ENCODE measurements around the gene KRTAP19-8.

Gene KRTAP19-8

GRCh38 chr21:31045841-31046240, 7.6 kb upstream of the KRTAP19-8 start:
- Histone ChIP-seq H3K27ac (ENCODE audit: low read depth, low read length) (no peak overlapping the region), H3K4me1 (ENCODE audit: control insufficient read depth in 1 of 2, insufficient read depth in 2 of 2, low read length in 2 of 2) (no peaks in the 10 kb centered on the region), H3K4me3 (ENCODE audit: low read depth in 1 of 2, low read length in 2 of 2) (no peak overlapping the region), H3K9me3 (ENCODE audit: control insufficient read depth in 1 of 2, low read length in 2 of 2) (no peaks in the 10 kb centered on the region), H3K36me3 (ENCODE audit: control insufficient read depth in 1 of 2, insufficient read depth in 2 of 2, low read length in 2 of 2) (no peaks in the 10 kb centered on the region), H3K27me3 (ENCODE audit: control insufficient read depth in 1 of 2, insufficient read depth in 2 of 2, low read length in 2 of 2) (no peaks in the 10 kb centered on the region), H3K9ac (ENCODE audit: low read depth in 1 of 2, low read length in 2 of 2) (no peak overlapping the region)

GRCh38 chr21:31043471-31043870, 5.2 kb upstream of the KRTAP19-8 start:
- H3K4me1 ChIP-seq (ENCODE audit: control insufficient read depth in 1 of 2, insufficient read depth in 2 of 2, low read length in 2 of 2): no peaks in the 10 kb centered on the region

GRCh38 chr21:31042080-31042464, 3.8 kb upstream of the KRTAP19-8 start:
- H3K4me3 ChIP-seq (ENCODE audit: low read depth in 1 of 2, low read length in 2 of 2): no peak overlapping the region

More at GRCh38 chr21:31043471-31043870, 5.2 kb upstream of the KRTAP19-8 start:
- Histone ChIP-seq H3K36me3 (ENCODE audit: control insufficient read depth in 1 of 2, insufficient read depth in 2 of 2, low read length in 2 of 2) (no peaks in the 10 kb centered on the region), H3K9ac (ENCODE audit: low read depth in 1 of 2, low read length in 2 of 2) (no peak overlapping the region), H3K27me3 (ENCODE audit: control insufficient read depth in 1 of 2, insufficient read depth in 2 of 2, low read length in 2 of 2) (no peaks in the 10 kb centered on the region), H3K4me3 (ENCODE audit: low read depth in 1 of 2, low read length in 2 of 2) (no peak overlapping the region), H3K9me3 (ENCODE audit: control insufficient read depth in 1 of 2, low read length in 2 of 2) (no peaks in the 10 kb centered on the region), H3K27ac (ENCODE audit: low read depth, low read length) (no peak overlapping the region)

GRCh38 chr21:31041295-31042079, 3.2 kb upstream of the KRTAP19-8 start:
- Histone ChIP-seq H3K27ac (ENCODE audit: low read depth, low read length) (no peak overlapping the region), H3K4me1 (ENCODE audit: control insufficient read depth in 1 of 2, insufficient read depth in 2 of 2, low read length in 2 of 2) (no peaks in the 10 kb centered on the region), H3K9ac (ENCODE audit: low read depth in 1 of 2, low read length in 2 of 2) (no peak overlapping the region), H3K9me3 (ENCODE audit: control insufficient read depth in 1 of 2, low read length in 2 of 2) (peaks cover 0 to 6% of the 10 kb centered on the region in 2 donors), H3K4me3 (ENCODE audit: low read depth in 1 of 2, low read length in 2 of 2) (no peak overlapping the region), H3K27me3 (ENCODE audit: control insufficient read depth in 1 of 2, insufficient read depth in 2 of 2, low read length in 2 of 2) (no peaks in the 10 kb centered on the region), H3K36me3 (ENCODE audit: control insufficient read depth in 1 of 2, insufficient read depth in 2 of 2, low read length in 2 of 2) (no peaks in the 10 kb centered on the region)

More at GRCh38 chr21:31042080-31042464, 3.8 kb upstream of the KRTAP19-8 start:
- Histone ChIP-seq H3K36me3 (ENCODE audit: control insufficient read depth in 1 of 2, insufficient read depth in 2 of 2, low read length in 2 of 2) (no peaks in the 10 kb centered on the region), H3K9me3 (ENCODE audit: control insufficient read depth in 1 of 2, low read length in 2 of 2) (peaks cover 0 to under 1% of the 10 kb centered on the region in 2 donors), H3K27me3 (ENCODE audit: control insufficient read depth in 1 of 2, insufficient read depth in 2 of 2, low read length in 2 of 2) (no peaks in the 10 kb centered on the region), H3K4me1 (ENCODE audit: control insufficient read depth in 1 of 2, insufficient read depth in 2 of 2, low read length in 2 of 2) (no peaks in the 10 kb centered on the region), H3K27ac (ENCODE audit: low read depth, low read length) (no peak overlapping the region), H3K9ac (ENCODE audit: low read depth in 1 of 2, low read length in 2 of 2) (no peak overlapping the region)

- Histone ChIP-seq H3K4me1 (ENCODE audit: control insufficient read depth in 1 of 2, insufficient read depth in 2 of 2, low read length in 2 of 2) (no peaks in the 10 kb centered on the region), H3K36me3 (ENCODE audit: control insufficient read depth in 1 of 2, insufficient read depth in 2 of 2, low read length in 2 of 2) (no peaks in the 10 kb centered on the region), H3K9me3 (ENCODE audit: control insufficient read depth in 1 of 2, low read length in 2 of 2) (peaks cover 0 to 10% of the 10 kb centered on the region in 2 donors), H3K4me3 (ENCODE audit: low read depth in 1 of 2, low read length in 2 of 2) (no peak overlapping the region), H3K9ac (ENCODE audit: low read depth in 1 of 2, low read length in 2 of 2) (no peak overlapping the region), H3K27me3 (ENCODE audit: control insufficient read depth in 1 of 2, insufficient read depth in 2 of 2, low read length in 2 of 2) (no peaks in the 10 kb centered on the region), H3K27ac (ENCODE audit: low read depth, low read length) (no peak overlapping the region)
Measured at GRCh38 chr21:31034378-31034777, 3.9 kb downstream of the KRTAP19-8 start.

- H3K9ac ChIP-seq (ENCODE audit: low read depth in 1 of 2, low read length in 2 of 2): no peak overlapping the region
Measured at GRCh38 chr21:31030367-31031106, 7.7 kb downstream of the KRTAP19-8 start.

GRCh38 chr21:31023680-31024079, 14.6 kb downstream of the KRTAP19-8 start:
- peaks cover 0 to 5% of the 10 kb centered on the region in 2 donors for H3K9me3 ChIP-seq (ENCODE audit: control insufficient read depth in 1 of 2, low read length in 2 of 2)
- no peaks in the 10 kb centered on the region for H3K4me1 ChIP-seq (ENCODE audit: control insufficient read depth in 1 of 2, insufficient read depth in 2 of 2, low read length in 2 of 2)
- H3K36me3 ChIP-seq (ENCODE audit: control insufficient read depth in 1 of 2, insufficient read depth in 2 of 2, low read length in 2 of 2): no peaks in the 10 kb centered on the region

More at GRCh38 chr21:31030367-31031106, 7.7 kb downstream of the KRTAP19-8 start:
- peaks cover 0 to 5% of the 10 kb centered on the region in 2 donors for H3K9me3 ChIP-seq (ENCODE audit: control insufficient read depth in 1 of 2, low read length in 2 of 2)
- H3K36me3 ChIP-seq (ENCODE audit: control insufficient read depth in 1 of 2, insufficient read depth in 2 of 2, low read length in 2 of 2): no peaks in the 10 kb centered on the region
- no peak overlapping the region for H3K27ac ChIP-seq (ENCODE audit: low read depth, low read length)
- H3K27me3 ChIP-seq (ENCODE audit: control insufficient read depth in 1 of 2, insufficient read depth in 2 of 2, low read length in 2 of 2): no peaks in the 10 kb centered on the region
- H3K4me3 ChIP-seq (ENCODE audit: low read depth in 1 of 2, low read length in 2 of 2): no peak overlapping the region
- H3K4me1 ChIP-seq (ENCODE audit: control insufficient read depth in 1 of 2, insufficient read depth in 2 of 2, low read length in 2 of 2): no peaks in the 10 kb centered on the region

GRCh38 chr21:31022306-31022705, 16.0 kb downstream of the KRTAP19-8 start:
- no peak overlapping the region for H3K4me3 ChIP-seq (ENCODE audit: low read depth in 1 of 2, low read length in 2 of 2)
- no peak overlapping the region for H3K9ac ChIP-seq (ENCODE audit: low read depth in 1 of 2, low read length in 2 of 2)
- H3K36me3 ChIP-seq (ENCODE audit: control insufficient read depth in 1 of 2, insufficient read depth in 2 of 2, low read length in 2 of 2): no peaks in the 10 kb centered on the region
- no peaks in the 10 kb centered on the region for H3K27me3 ChIP-seq (ENCODE audit: control insufficient read depth in 1 of 2, insufficient read depth in 2 of 2, low read length in 2 of 2)
- no peak overlapping the region for H3K27ac ChIP-seq (ENCODE audit: low read depth, low read length)
- no peaks in the 10 kb centered on the region for H3K4me1 ChIP-seq (ENCODE audit: control insufficient read depth in 1 of 2, insufficient read depth in 2 of 2, low read length in 2 of 2)
- peaks cover 0 to 7% of the 10 kb centered on the region in 2 donors for H3K9me3 ChIP-seq (ENCODE audit: control insufficient read depth in 1 of 2, low read length in 2 of 2)

More at GRCh38 chr21:31023680-31024079, 14.6 kb downstream of the KRTAP19-8 start:
- no peak overlapping the region for H3K9ac ChIP-seq (ENCODE audit: low read depth in 1 of 2, low read length in 2 of 2)
- no peak overlapping the region for H3K4me3 ChIP-seq (ENCODE audit: low read depth in 1 of 2, low read length in 2 of 2)
- H3K27ac ChIP-seq (ENCODE audit: low read depth, low read length): no peak overlapping the region
- H3K27me3 ChIP-seq (ENCODE audit: control insufficient read depth in 1 of 2, insufficient read depth in 2 of 2, low read length in 2 of 2): no peaks in the 10 kb centered on the region

GRCh38 chr21:31018232-31018631, 20.0 kb downstream of the KRTAP19-8 start:
- Histone ChIP-seq H3K27me3 (ENCODE audit: control insufficient read depth in 1 of 2, insufficient read depth in 2 of 2, low read length in 2 of 2) (no peaks in the 10 kb centered on the region), H3K27ac (ENCODE audit: low read depth, low read length) (no peak overlapping the region), H3K36me3 (ENCODE audit: control insufficient read depth in 1 of 2, insufficient read depth in 2 of 2, low read length in 2 of 2) (no peaks in the 10 kb centered on the region), H3K9me3 (ENCODE audit: control insufficient read depth in 1 of 2, low read length in 2 of 2) (peaks cover 0 to 15% of the 10 kb centered on the region in 2 donors), H3K4me1 (ENCODE audit: control insufficient read depth in 1 of 2, insufficient read depth in 2 of 2, low read length in 2 of 2) (no peaks in the 10 kb centered on the region), H3K4me3 (ENCODE audit: low read depth in 1 of 2, low read length in 2 of 2) (no peak overlapping the region), H3K9ac (ENCODE audit: low read depth in 1 of 2, low read length in 2 of 2) (no peak overlapping the region)

- no peak overlapping the region for H3K9ac ChIP-seq (ENCODE audit: low read depth in 1 of 2, low read length in 2 of 2)
Measured at GRCh38 chr21:31014891-31015290, 23.4 kb downstream of the KRTAP19-8 start.

More at GRCh38 chr21:31014891-31015290, 23.4 kb downstream of the KRTAP19-8 start:
- Histone ChIP-seq H3K27ac (ENCODE audit: low read depth, low read length) (no peak overlapping the region), H3K27me3 (ENCODE audit: control insufficient read depth in 1 of 2, insufficient read depth in 2 of 2, low read length in 2 of 2) (no peaks in the 10 kb centered on the region), H3K4me3 (ENCODE audit: low read depth in 1 of 2, low read length in 2 of 2) (no peak overlapping the region), H3K36me3 (ENCODE audit: control insufficient read depth in 1 of 2, insufficient read depth in 2 of 2, low read length in 2 of 2) (no peaks in the 10 kb centered on the region), H3K9me3 (ENCODE audit: control insufficient read depth in 1 of 2, low read length in 2 of 2) (peaks cover 0 to 10% of the 10 kb centered on the region in 2 donors), H3K4me1 (ENCODE audit: control insufficient read depth in 1 of 2, insufficient read depth in 2 of 2, low read length in 2 of 2) (no peaks in the 10 kb centered on the region)

Measured in duodenal mucosa (tissue), 2 donors.